Activated T-cell treated with anti-CD3 and anti-CD28 coated beads, Interleukin-2, amount 50 U/mL, for 48 hours (primary cell): ENCODE measurements around the gene SUPT5H.
A peak's percentile ranks its signal among the peaks of the same experiment; 100 is the strongest.

Source experiments
- DNase-seq, 2 experiments: peaks; one replicate each; pipeline ENCODE4 v3.0.0-alpha.2; 2020

The SUPT5H gene

GRCh38 chr19:39445196-39446111, at the start of gene SUPT5H:
Gene SUPT5H, plus strand, starts transcription at chr19:39445582. Its CDS starts 309 bp downstream, at chr19:39445891.
- DNase-seq = peak; percentile 97 to 98

- peak; percentile 96 for DNase-seq
Measured at GRCh38 chr19:39397360-39398296, 47.8 kb upstream of the SUPT5H start.

GRCh38 chr19:39398297-39398864, 47.0 kb upstream of the SUPT5H start:
- peak; percentile 77 to 78 for DNase-seq

- DNase-seq = no peak
Measured at GRCh38 chr19:39399668-39400050, 45.7 kb upstream of the SUPT5H start.

GRCh38 chr19:39400061-39400460, 45.3 kb upstream of the SUPT5H start:
- no peak for DNase-seq

GRCh38 chr19:39401070-39401548, 44.3 kb upstream of the SUPT5H start:
- no peak for DNase-seq

- DNase-seq = peak; percentile 86 to 88
Measured at GRCh38 chr19:39401549-39402345, 43.6 kb upstream of the SUPT5H start.

- DNase-seq = peak; percentile 89 to 90
Measured at GRCh38 chr19:39402346-39403300, 42.8 kb upstream of the SUPT5H start.

- peak; percentile 96 to 97 for DNase-seq
Measured at GRCh38 chr19:39403331-39404312, 41.8 kb upstream of the SUPT5H start.

- no peak for DNase-seq
Measured at GRCh38 chr19:39405261-39405957, 40.0 kb upstream of the SUPT5H start.

GRCh38 chr19:39405958-39406655, 39.3 kb upstream of the SUPT5H start:
- peak; percentile 91 for DNase-seq

GRCh38 chr19:39406656-39407409, 38.5 kb upstream of the SUPT5H start, which contains the start of gene ZFP36:
Gene ZFP36, plus strand, starts transcription at chr19:39406847. Its CDS starts 58 bp downstream, at chr19:39406905.
- DNase-seq = peak; percentile 93

- DNase-seq = no peak
Measured at GRCh38 chr19:39407410-39407659, 38.0 kb upstream of the SUPT5H start.

GRCh38 chr19:39407660-39408391, 37.6 kb upstream of the SUPT5H start:
- peak; percentile 65 to 72 for DNase-seq

- DNase-seq = peak; percentile 54 to 59
Measured at GRCh38 chr19:39408392-39409207, 36.8 kb upstream of the SUPT5H start.
